HG03575 (cell line): ENCODE measurements around the gene TBX15.

Source experiments
- ATAC-seq: cut with Tn5 transposase; IDR thresholded peaks from one replicate; pipeline ENCODE4 v1.9.1; 2021; ENCODE audit not compliant: unreplicated experiment, insufficient number of reproducible peaks, low FRiP score; ENCODE audit errors: extremely low read depth

Gene TBX15

GRCh38 chr1:118863688-118864087 lies 124.5 kb downstream of the TBX15 start:
- ATAC-seq, result no peak

GRCh38 chr1:118862755-118863154 lies 125.4 kb downstream of the TBX15 start:
- ATAC-seq, result no peak

GRCh38 chr1:118861216-118861615 lies 126.9 kb downstream of the TBX15 start:
- no peak for ATAC-seq

GRCh38 chr1:118859999-118860398 lies 128.1 kb downstream of the TBX15 start:
- ATAC-seq, result no peak

- ATAC-seq, result no peak
Observed at GRCh38 chr1:118846443-118846842, 141.7 kb downstream of the TBX15 start.

- ATAC-seq, result no peak
Observed at GRCh38 chr1:118842452-118843201, 145.5 kb downstream of the TBX15 start.

- ATAC-seq, result no peak
Observed at GRCh38 chr1:118841521-118841920, 146.6 kb downstream of the TBX15 start.
